EL (cell line): ENCODE data around the gene CPEB3.
"Not testable (repeated sequence)": the region's sequence is repeated elsewhere in the genome, so short reads cannot be mapped to it uniquely, and the experiment has no call there.

Source experiments
- DNase-seq: peaks from one replicate; pipeline ENCODE4 v3.0.0-alpha.2; 2016

The CPEB3 gene

GRCh38 chr10:92087750-92088395, 203.0 kb downstream of the CPEB3 start:
- DNase-seq = peak; percentile 79

- no peak for DNase-seq
Measured at GRCh38 chr10:92082583-92083280, 208.1 kb downstream of the CPEB3 start.

- DNase-seq = no peak
Measured at GRCh38 chr10:92081641-92082040, 209.2 kb downstream of the CPEB3 start.

- no peak for DNase-seq
Measured at GRCh38 chr10:92080244-92080643, 210.6 kb downstream of the CPEB3 start.

- DNase-seq = no peak
Measured at GRCh38 chr10:92079003-92079402, 211.9 kb downstream of the CPEB3 start.

- no peak for DNase-seq
Measured at GRCh38 chr10:92076722-92077121, 214.2 kb downstream of the CPEB3 start.

GRCh38 chr10:92075829-92076228, 215.0 kb downstream of the CPEB3 start:
- no peak for DNase-seq

- no peak for DNase-seq
Measured at GRCh38 chr10:92074126-92074887, 216.6 kb downstream of the CPEB3 start.

- peak; percentile 54 for DNase-seq
Measured at GRCh38 chr10:92068900-92069299, 222.0 kb downstream of the CPEB3 start.

GRCh38 chr10:92066386-92066785, 224.5 kb downstream of the CPEB3 start:
- DNase-seq = no peak

- DNase-seq = peak; percentile 36
Measured at GRCh38 chr10:92064506-92064905, 226.4 kb downstream of the CPEB3 start.

GRCh38 chr10:92062273-92062672, 228.6 kb downstream of the CPEB3 start:
- no peak for DNase-seq

- DNase-seq = no peak
Measured at GRCh38 chr10:92054807-92055206, 236.1 kb downstream of the CPEB3 start.

- DNase-seq = no peak
Measured at GRCh38 chr10:92052741-92053140, 238.1 kb downstream of the CPEB3 start.

- DNase-seq = no peak
Measured at GRCh38 chr10:92052088-92052487, 238.8 kb downstream of the CPEB3 start.

GRCh38 chr10:92047215-92047614, 243.7 kb downstream of the CPEB3 start:
- DNase-seq = no peak

- no peak for DNase-seq
Measured at GRCh38 chr10:92045641-92046106, 245.2 kb downstream of the CPEB3 start.

- no peak for DNase-seq
Measured at GRCh38 chr10:92042541-92042940, 248.3 kb downstream of the CPEB3 start.

- no peak for DNase-seq
Measured at GRCh38 chr10:92038949-92039348, 251.9 kb downstream of the CPEB3 start.

- not testable (repeated sequence) for DNase-seq
Measured at GRCh38 chr10:92033070-92033469, 257.8 kb downstream of the CPEB3 start.

- DNase-seq = no peak
Measured at GRCh38 chr10:92031580-92031979, 259.3 kb downstream of the CPEB3 start.

- no peak for DNase-seq
Measured at GRCh38 chr10:92027141-92027540, 263.7 kb downstream of the CPEB3 start.

- DNase-seq = not testable (repeated sequence)
Measured at GRCh38 chr10:92025340-92025739, 265.5 kb downstream of the CPEB3 start.

GRCh38 chr10:92024700-92025099, 266.2 kb downstream of the CPEB3 start:
- DNase-seq = peak; percentile 28
